ENCODE measurements around the gene CDHR3.
"Not testable (repeated sequence)": the region's sequence is repeated elsewhere in the genome, so short reads cannot be mapped to it uniquely, and the experiment has no call there.

Gene CDHR3

GRCh38 chr7:105963038-105963667, at the start of gene CDHR3:
TSS of gene CDHR3 (plus strand) at chr7:105963264. CDS start at chr7:105963319, 55 bp downstream.
- in situ Hi-C loops (cut with HindIII; ENCODE audit: low sequenced_read_pairs): no loop called here

GRCh38 chr7:105913947-105914346, 49.1 kb upstream of the CDHR3 start:
- in situ Hi-C loops (cut with HindIII; ENCODE audit: low sequenced_read_pairs): no loop called here

GRCh38 chr7:105916603-105917002, 46.5 kb upstream of the CDHR3 start:
- in situ Hi-C loops (cut with HindIII; ENCODE audit: low sequenced_read_pairs): no loop called here

- in situ Hi-C loops (cut with HindIII; ENCODE audit: low sequenced_read_pairs): no loop called here
These were observed 45.4 kb upstream of the CDHR3 start for GRCh38 chr7:105917659-105918058.

GRCh38 chr7:105920766-105921165, 42.3 kb upstream of the CDHR3 start:
- in situ Hi-C loops (cut with HindIII; ENCODE audit: low sequenced_read_pairs): no loop called here

- in situ Hi-C loops (cut with HindIII; ENCODE audit: low sequenced_read_pairs): no loop called here
These were observed 38.1 kb upstream of the CDHR3 start for GRCh38 chr7:105924945-105925344.

GRCh38 chr7:105926131-105926530, 36.9 kb upstream of the CDHR3 start:
- in situ Hi-C loops (cut with HindIII; ENCODE audit: low sequenced_read_pairs): no loop called here

GRCh38 chr7:105931179-105931578, 31.9 kb upstream of the CDHR3 start:
- in situ Hi-C loops (cut with HindIII; ENCODE audit: low sequenced_read_pairs): no loop called here

- in situ Hi-C loops (cut with HindIII; ENCODE audit: low sequenced_read_pairs): no loop called here
These were observed 30.1 kb upstream of the CDHR3 start for GRCh38 chr7:105932835-105933477.

- in situ Hi-C loops (cut with HindIII; ENCODE audit: low sequenced_read_pairs): no loop called here
These were observed 28.4 kb upstream of the CDHR3 start for GRCh38 chr7:105934572-105935185.

- in situ Hi-C loops (cut with HindIII; ENCODE audit: low sequenced_read_pairs): no loop called here
These were observed 27.8 kb upstream of the CDHR3 start for GRCh38 chr7:105935250-105935649.

- in situ Hi-C loops (cut with HindIII; ENCODE audit: low sequenced_read_pairs): no loop called here
These were observed 25.7 kb upstream of the CDHR3 start for GRCh38 chr7:105937411-105937810.

- in situ Hi-C loops (cut with HindIII; ENCODE audit: low sequenced_read_pairs): no loop called here
These were observed 23.0 kb upstream of the CDHR3 start for GRCh38 chr7:105940109-105940508.

GRCh38 chr7:105941596-105941995, 21.5 kb upstream of the CDHR3 start:
- in situ Hi-C loops (cut with HindIII; ENCODE audit: low sequenced_read_pairs): no loop called here

- in situ Hi-C loops (cut with HindIII; ENCODE audit: low sequenced_read_pairs): no loop called here
These were observed 19.6 kb upstream of the CDHR3 start for GRCh38 chr7:105943486-105943885.

GRCh38 chr7:105945848-105946247, 17.2 kb upstream of the CDHR3 start:
- in situ Hi-C loops (cut with HindIII; ENCODE audit: low sequenced_read_pairs): no loop called here

GRCh38 chr7:105951597-105951996, 11.5 kb upstream of the CDHR3 start:
- in situ Hi-C loops (cut with HindIII; ENCODE audit: low sequenced_read_pairs): no loop called here

- in situ Hi-C loops (cut with HindIII; ENCODE audit: low sequenced_read_pairs): no loop called here
These were observed 10.0 kb upstream of the CDHR3 start for GRCh38 chr7:105952917-105953595.

GRCh38 chr7:105954711-105955110, 8.4 kb upstream of the CDHR3 start:
- in situ Hi-C loops (cut with HindIII; ENCODE audit: low sequenced_read_pairs): no loop called here

- in situ Hi-C loops (cut with HindIII; ENCODE audit: low sequenced_read_pairs): not testable (repeated sequence)
These were observed 7.2 kb upstream of the CDHR3 start for GRCh38 chr7:105955651-105956466.

GRCh38 chr7:105958012-105958411, 5.1 kb upstream of the CDHR3 start:
- in situ Hi-C loops (cut with HindIII; ENCODE audit: low sequenced_read_pairs): no loop called here

Data from endothelial cell of hepatic sinusoid (primary cell).